Pancreas (tissue), 10 donors: ENCODE results near the gene C9orf50. TPM values are rescaled to one million over a fixed set of nuclear protein-coding genes. Genes with fewer than 3 reads are reported as not detected.
"Not testable (repeated sequence)": the region's sequence is repeated elsewhere in the genome, so short reads cannot be mapped to it uniquely, and the experiment has no call there.

Source experiments
- ATAC-seq, 4 donors: fragments of 200-7000 bp; cut with Tn5 transposase; one replicate each; pipeline versions ENCODE4 v1.8.0 to v1.9.1; 2020; ENCODE audit warnings: mild to moderate bottlenecking in 4 of 4, moderate library complexity in 4 of 4
- DNase-seq, 6 donors: peaks; one replicate each; pipeline ENCODE4 v3.0.0-alpha.2; 2020
- FAIRE-seq: peaks from 2 replicates; lab custom pipeline; 2012; peaks lifted over from hg19 to GRCh38; lab: Jason Lieb, UNC
- H3K27ac ChIP-seq, 4 donors: fragments of 200-600 bp; sonication (generic); 1 replicate in 3 of 4; 2 replicates in 1 of 4; pipeline versions ENCODE4 v1.5.0 to v1.8.0; 2020
- H3K27me3 ChIP-seq, 4 donors: fragments of 200-600 bp; one replicate each; pipeline ENCODE4 v1.8.0; 2021
- H3K36me3 ChIP-seq, 3 donors: fragments of 200-600 bp; sonication (generic) in 1 of 3; one replicate each; pipeline versions ENCODE4 v1.5.0 to v1.8.0; 2020 to 2021
- H3K4me1 ChIP-seq, 3 donors: fragments of 200-600 bp; one replicate each; pipeline ENCODE4 v1.8.0; 2021
- H3K4me3 ChIP-seq, 4 donors: fragments of 200-600 bp; sonication (generic) in 2 of 4; one replicate each; pipeline versions ENCODE4 v1.5.0 to v1.8.0; 2020 to 2021
- H3K9me3 ChIP-seq, 4 donors: fragments of 200-600 bp; one replicate each; pipeline ENCODE4 v1.8.0; 2021
- CTCF ChIP-seq, 4 donors: fragments of 200-600 bp; sonication (generic) in 3 of 4; IDR thresholded peaks; one replicate each; pipeline versions ENCODE4 v1.5.0 to v1.8.0; 2021; ENCODE audit warnings: antibody characterized with exemption in 4 of 4
- WGBS, 2 donors: extraction: QIAGEN DNeasy Blood & Tissue Kit; methylation state at CpG; one replicate each; pipeline ENCODE4 v1.1.7; 2013; 5-methylcytosine and 5-hydroxymethylcytosine counted together
- intact Hi-C, 3 donors: fragments of 100-400 bp; cut with DNase I; formaldehyde crosslinking; loops; one replicate each; pipeline versions ENCODE4 v1.11.1 to v1.14.2; 2022
- polyA plus RNA-seq, 2 donors: library from polyadenylated mRNA; stranded (reverse); fragments of 200-250 nt; gene quantifications; one replicate each; pipeline ENCODE4 v1.2.3, GENCODE V29; 2013
- total RNA-seq, 6 donors: library from RNA; stranded (reverse); fragmentation: NEBNext Ultra II Directional in 4 of 6; extraction: Animal tissue kit (Norgen Biotek cat#: 25700) in 4 of 6; gene quantifications; one replicate each; pipeline versions ENCODE4 v1.2.1 to v1.2.4, GENCODE V29; 2021 to 2023
- donor health status: healthy with polysubstance abuse.
- donor health status: DM: no; HTN: no; CAD: no; lungs with moderate emphysema.
- donor health status: DM: no; HTN: no; CAD: no.
- donor health status: control.
- donor health status: control.
- donor health status: Bipolar disorder and iron deficiency.
- donor health status: DM: yes; HTN: yes; CAD: no.
- donor health status: DM: no; HTN: no; CAD: no.
- donor health status: DM: no; HTN: no; CAD: no.
- donor health status: DM: yes; HTN: yes; CAD: no.

The C9orf50 gene
- total and polyA plus RNA-seq, 8 donors: not detected

- TF ChIP-seq CTCF (IDR thresholded peaks at IDR 0.05): no peak
- no peaks in the 10 kb centered on the region for H3K27me3 ChIP-seq
- ATAC-seq (no peak), FAIRE-seq (no peak), DNase-seq (peak in 2 of 6 donors; percentile 15 to 71)
- H3K36me3 ChIP-seq: peaks cover 7 to 50% (median 33%) of the 10 kb centered on the region in 3 donors
- H3K4me1 ChIP-seq: peaks cover 16 to 22% (median 17%) of the 10 kb centered on the region in 3 donors
- 79 to 81% methylated on average over 17 of the region's 17 CpGs for WGBS, 2 donors
- intact Hi-C loops: no loop called here
- H3K27ac ChIP-seq: peak overlapping the region in 3 of 4 donors; percentile 53 to 64 (median 60)
- H3K4me3 ChIP-seq: no peak overlapping the region
- H3K9me3 ChIP-seq: no peaks in the 10 kb centered on the region
These were observed 18.2 kb upstream of the C9orf50 start for GRCh38 chr9:129639034-129639630.

- ATAC-seq (no peak), DNase-seq (peak in 2 of 6 donors; percentile 15 to 58), FAIRE-seq (no peak)
- TF ChIP-seq CTCF (IDR thresholded peaks at IDR 0.05): no peak
- H3K4me3 ChIP-seq: no peak overlapping the region
- peaks cover 16 to 22% (median 17%) of the 10 kb centered on the region in 3 donors for H3K4me1 ChIP-seq
- no peak overlapping the region for H3K27ac ChIP-seq
- H3K9me3 ChIP-seq: no peaks in the 10 kb centered on the region
- no peaks in the 10 kb centered on the region for H3K27me3 ChIP-seq
- WGBS, 2 donors: 77 to 81% methylated on average over 29 of the region's 29 CpGs
- H3K36me3 ChIP-seq: peaks cover 7 to 58% (median 38%) of the 10 kb centered on the region in 3 donors
- intact Hi-C loops: no loop called here
These were observed 17.0 kb upstream of the C9orf50 start for GRCh38 chr9:129637673-129638439.

- H3K36me3 ChIP-seq: peaks cover 7 to 61% (median 38%) of the 10 kb centered on the region in 3 donors
- H3K27ac ChIP-seq: no peak overlapping the region
- peaks cover 16 to 22% (median 17%) of the 10 kb centered on the region in 3 donors for H3K4me1 ChIP-seq
- 74 to 77% methylated on average over 9 of the region's 9 CpGs for WGBS, 2 donors
- no peaks in the 10 kb centered on the region for H3K9me3 ChIP-seq
- intact Hi-C loops: no loop called here
- no peaks in the 10 kb centered on the region for H3K27me3 ChIP-seq
- FAIRE-seq: no peak
- H3K4me3 ChIP-seq: no peak overlapping the region
- no peak for ATAC-seq
- DNase-seq: peak in 2 of 6 donors; percentile 13 to 35
- TF ChIP-seq CTCF (IDR thresholded peaks at IDR 0.05): no peak
These were observed 16.2 kb upstream of the C9orf50 start for GRCh38 chr9:129637102-129637501.

- H3K4me1 ChIP-seq: peaks cover 16 to 22% (median 17%) of the 10 kb centered on the region in 3 donors
- FAIRE-seq, intact Hi-C loops, ATAC-seq, H3K27ac ChIP-seq, H3K4me3 ChIP-seq, H3K9me3 ChIP-seq, H3K27me3 ChIP-seq: not testable (repeated sequence)
- peak in 2 of 6 donors; percentile 7 to 9 for DNase-seq
- H3K36me3 ChIP-seq: peaks cover 7 to 61% (median 38%) of the 10 kb centered on the region in 3 donors
- 94 to 97% methylated on average over 10 of the region's 10 CpGs for WGBS, 2 donors
These were observed 15.4 kb upstream of the C9orf50 start for GRCh38 chr9:129636343-129636742.

GRCh38 chr9:129635099-129636065, 14.5 kb upstream of the C9orf50 start:
- FAIRE-seq: no peak
- peaks cover 7 to 61% (median 38%) of the 10 kb centered on the region in 3 donors for H3K36me3 ChIP-seq

More at GRCh38 chr9:129635099-129636065, 14.5 kb upstream of the C9orf50 start:
- no peak overlapping the region for H3K4me3 ChIP-seq
- no peak for ATAC-seq
- no peaks in the 10 kb centered on the region for H3K27me3 ChIP-seq
- intact Hi-C loops: no loop called here
- no peak for TF ChIP-seq CTCF (IDR thresholded peaks at IDR 0.05)
- H3K4me1 ChIP-seq: peaks cover 9 to 22% (median 14%) of the 10 kb centered on the region in 3 donors
- peak in 2 of 6 donors; percentile 13 to 46 for DNase-seq
- 90 to 94% methylated on average over 34 of the region's 34 CpGs for WGBS, 2 donors
- no peak overlapping the region for H3K27ac ChIP-seq
- no peaks in the 10 kb centered on the region for H3K9me3 ChIP-seq
